Left ventricle myocardium inferior (tissue), 1 donor: Measurements from ENCODE around the gene XRN1. TPM values are rescaled to one million over a fixed set of nuclear protein-coding genes. Genes with fewer than 3 reads are reported as not detected.
"Not testable (repeated sequence)": the region's sequence is repeated elsewhere in the genome, so short reads cannot be mapped to it uniquely, and the experiment has no call there.

Experiments used
- DNase-seq: peaks from one replicate; pipeline ENCODE4 v3.0.0-alpha.2; 2020
- H3K27ac ChIP-seq: fragments of 200-600 bp; replicated peaks from 2 replicates; pipeline ENCODE4 v1.8.0; 2021
- H3K27me3 ChIP-seq: fragments of 200-600 bp; 2 replicates; pipeline ENCODE4 v1.8.0; 2021; ENCODE audit warnings: low read depth
- H3K36me3 ChIP-seq: fragments of 200-600 bp; 2 replicates; pipeline ENCODE4 v1.8.0; 2021
- H3K4me1 ChIP-seq: fragments of 200-600 bp; 2 replicates; pipeline ENCODE4 v1.8.0; 2021
- H3K4me3 ChIP-seq: fragments of 200-600 bp; 2 replicates; pipeline ENCODE4 v1.8.0; 2021; ENCODE audit warnings: mild to moderate bottlenecking, moderate library complexity
- H3K9me3 ChIP-seq: fragments of 200-600 bp; replicated peaks from 2 replicates; pipeline ENCODE4 v1.8.0; 2021
- CTCF ChIP-seq: fragments of 200-600 bp; IDR thresholded peaks from 2 replicates; pipeline ENCODE4 v1.8.0; 2021; ENCODE audit warnings: antibody characterized with exemption, mild to moderate bottlenecking, borderline replicate concordance
- intact Hi-C: fragments of 100-400 bp; cut with micrococcal nuclease; formaldehyde crosslinking; loops from one replicate; pipeline ENCODE4 v1.11.0; 2022
- total RNA-seq: library from RNA; stranded (reverse); fragmentation: NEBNext Ultra II Directional; extraction: Animal tissue kit (Norgen Biotek cat#: 25700); gene quantifications from one replicate; pipeline ENCODE4 v1.2.1, GENCODE V29; 2021
- donor health status: DM: no; HTN: yes; CAD: no; lungs with severe emphysema.

The XRN1 gene
- total RNA-seq, 1 donor from 2014 or later = 16.1 TPM

- Histone ChIP-seq H3K27ac (no peak overlapping the region), H3K9me3 (no peaks in the 10 kb centered on the region), H3K4me3 (no peak overlapping the region), H3K36me3 (peaks cover 99% of the 10 kb centered on the region), H3K4me1 (no peaks in the 10 kb centered on the region), H3K27me3 (no peaks in the 10 kb centered on the region)
- no peak for DNase-seq
- TF ChIP-seq CTCF = no peak
- intact Hi-C loops = no loop called here
These were observed 93.8 kb downstream of the XRN1 start for GRCh38 chr3:142354076-142354475.

GRCh38 chr3:142353571-142353970, 94.3 kb downstream of the XRN1 start:
- Histone ChIP-seq H3K4me1 (no peaks in the 10 kb centered on the region), H3K27me3 (no peaks in the 10 kb centered on the region), H3K4me3 (no peak overlapping the region), H3K9me3 (no peaks in the 10 kb centered on the region), H3K27ac (no peak overlapping the region), H3K36me3 (peaks cover 99% of the 10 kb centered on the region)
- intact Hi-C loops = no loop called here
- no peak for TF ChIP-seq CTCF
- no peak for DNase-seq

- H3K36me3 ChIP-seq = peaks cover 99% of the 10 kb centered on the region
- H3K4me1 ChIP-seq, H3K27ac ChIP-seq, DNase-seq, H3K9me3 ChIP-seq, H3K27me3 ChIP-seq, intact Hi-C loops, H3K4me3 ChIP-seq: not testable (repeated sequence)
These were observed 95.1 kb downstream of the XRN1 start for GRCh38 chr3:142352698-142353097.

- DNase-seq = no peak
- intact Hi-C loops = no loop called here
- no peaks in the 10 kb centered on the region for H3K4me1 ChIP-seq
- no peak overlapping the region for H3K27ac ChIP-seq
- H3K9me3 ChIP-seq = no peaks in the 10 kb centered on the region
- no peak overlapping the region for H3K4me3 ChIP-seq
- no peaks in the 10 kb centered on the region for H3K27me3 ChIP-seq
- no peak for TF ChIP-seq CTCF
- H3K36me3 ChIP-seq = peaks cover 81% of the 10 kb centered on the region
These were observed 99.4 kb downstream of the XRN1 start for GRCh38 chr3:142348460-142348859.

GRCh38 chr3:142337994-142338393, 109.8 kb downstream of the XRN1 start:
- intact Hi-C loops = no loop called here
- TF ChIP-seq CTCF = no peak
- H3K4me3 ChIP-seq = no peak overlapping the region
- H3K9me3 ChIP-seq = peaks cover 32% of the 10 kb centered on the region
- H3K4me1 ChIP-seq = no peaks in the 10 kb centered on the region
- no peak overlapping the region for H3K27ac ChIP-seq
- peaks cover 72% of the 10 kb centered on the region for H3K36me3 ChIP-seq
- DNase-seq = no peak
- no peaks in the 10 kb centered on the region for H3K27me3 ChIP-seq

GRCh38 chr3:142332390-142332789, 115.4 kb downstream of the XRN1 start:
- Histone ChIP-seq H3K4me3 (no peak overlapping the region), H3K9me3 (no peaks in the 10 kb centered on the region), H3K27ac (no peak overlapping the region), H3K4me1 (no peaks in the 10 kb centered on the region), H3K36me3 (peaks cover 77% of the 10 kb centered on the region), H3K27me3 (no peaks in the 10 kb centered on the region)
- no peak for TF ChIP-seq CTCF
- DNase-seq = no peak
- intact Hi-C loops = no loop called here

- H3K9me3 ChIP-seq, H3K4me1 ChIP-seq, intact Hi-C loops, DNase-seq, H3K27ac ChIP-seq, H3K4me3 ChIP-seq, H3K27me3 ChIP-seq: not testable (repeated sequence)
- H3K36me3 ChIP-seq = peaks cover 34% of the 10 kb centered on the region
These were observed 123.4 kb downstream of the XRN1 start for GRCh38 chr3:142324275-142324953.
